ENCODE measurements around the gene ATXN10.

The ATXN10 gene

DNA sequence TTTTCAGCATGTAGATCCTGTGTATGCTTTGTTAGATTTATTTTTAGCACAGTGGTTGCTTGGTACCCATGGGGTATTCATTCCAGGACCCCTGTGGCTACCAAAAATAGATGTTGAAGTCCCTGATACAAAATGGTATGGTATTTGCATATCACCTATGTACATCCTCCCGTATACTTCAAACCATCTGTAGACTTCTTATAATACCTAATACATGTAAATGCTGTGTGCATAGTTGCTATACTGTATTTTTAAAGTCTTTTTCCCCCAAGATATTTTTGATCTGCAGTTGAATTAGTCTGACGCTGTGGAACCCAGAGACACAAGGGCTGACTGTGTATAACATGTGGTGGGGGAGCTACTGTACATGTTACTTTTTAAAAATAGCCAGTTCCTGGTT lies 101.1 kb downstream of the ATXN10 start:
- Histone ChIP-seq H3K27me3 (ENCODE audit: insufficient read depth, low read length, poor library complexity, severe bottlenecking) (no peaks in the 10 kb centered on the region), H3K4me3 (ENCODE audit: low read length, poor library complexity, severe bottlenecking) (no peak overlapping the region), H4K20me1 (ENCODE audit: insufficient read depth, low read length, poor library complexity, severe bottlenecking) (no peaks in the 10 kb centered on the region), H3K4me1 (ENCODE audit: insufficient read depth, low read length, poor library complexity, severe bottlenecking) (no peaks in the 10 kb centered on the region), H3K4me2 (ENCODE audit: low read depth, low read length, poor library complexity, severe bottlenecking) (no peak overlapping the region), H3K9me2 (replicated peaks; ENCODE audit: low read depth, low read length) (no peaks in the 10 kb centered on the region), H3K9me3 (ENCODE audit: insufficient read depth, low read depth, low read length) (no peaks in the 10 kb centered on the region), H3K36me3 (ENCODE audit: insufficient read depth, low read length) (peaks cover 15% of the 10 kb centered on the region; the same call in 1 of the 2 replicates), H3F3A (ENCODE audit: low read depth) (0 out of 2 replicates have a peak, but pooled peaks cover 2% of the 10 kb centered on the region), H3K79me2 (ENCODE audit: insufficient read depth, low read length) (peaks cover 19% of the 10 kb centered on the region), H2AFZ (ENCODE audit: low read length) (no peak overlapping the region), H3K9ac (ENCODE audit: low read depth, low read length, poor library complexity, severe bottlenecking) (no peak overlapping the region)
- TF ChIP-seq, protein P1, sequence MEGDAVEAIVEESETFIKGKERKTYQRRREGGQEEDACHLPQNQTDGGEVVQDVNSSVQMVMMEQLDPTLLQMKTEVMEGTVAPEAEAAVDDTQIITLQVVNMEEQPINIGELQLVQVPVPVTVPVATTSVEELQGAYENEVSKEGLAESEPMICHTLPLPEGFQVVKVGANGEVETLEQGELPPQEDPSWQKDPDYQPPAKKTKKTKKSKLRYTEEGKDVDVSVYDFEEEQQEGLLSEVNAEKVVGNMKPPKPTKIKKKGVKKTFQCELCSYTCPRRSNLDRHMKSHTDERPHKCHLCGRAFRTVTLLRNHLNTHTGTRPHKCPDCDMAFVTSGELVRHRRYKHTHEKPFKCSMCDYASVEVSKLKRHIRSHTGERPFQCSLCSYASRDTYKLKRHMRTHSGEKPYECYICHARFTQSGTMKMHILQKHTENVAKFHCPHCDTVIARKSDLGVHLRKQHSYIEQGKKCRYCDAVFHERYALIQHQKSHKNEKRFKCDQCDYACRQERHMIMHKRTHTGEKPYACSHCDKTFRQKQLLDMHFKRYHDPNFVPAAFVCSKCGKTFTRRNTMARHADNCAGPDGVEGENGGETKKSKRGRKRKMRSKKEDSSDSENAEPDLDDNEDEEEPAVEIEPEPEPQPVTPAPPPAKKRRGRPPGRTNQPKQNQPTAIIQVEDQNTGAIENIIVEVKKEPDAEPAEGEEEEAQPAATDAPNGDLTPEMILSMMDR (conservative IDR thresholded peaks at IDR 0.05; ENCODE audit: low read length): no peak
- TF ChIP-seq EZH2phosphoT487 (IDR thresholded peaks at IDR 0.05; ENCODE audit: borderline replicate concordance): no peak

DNA sequence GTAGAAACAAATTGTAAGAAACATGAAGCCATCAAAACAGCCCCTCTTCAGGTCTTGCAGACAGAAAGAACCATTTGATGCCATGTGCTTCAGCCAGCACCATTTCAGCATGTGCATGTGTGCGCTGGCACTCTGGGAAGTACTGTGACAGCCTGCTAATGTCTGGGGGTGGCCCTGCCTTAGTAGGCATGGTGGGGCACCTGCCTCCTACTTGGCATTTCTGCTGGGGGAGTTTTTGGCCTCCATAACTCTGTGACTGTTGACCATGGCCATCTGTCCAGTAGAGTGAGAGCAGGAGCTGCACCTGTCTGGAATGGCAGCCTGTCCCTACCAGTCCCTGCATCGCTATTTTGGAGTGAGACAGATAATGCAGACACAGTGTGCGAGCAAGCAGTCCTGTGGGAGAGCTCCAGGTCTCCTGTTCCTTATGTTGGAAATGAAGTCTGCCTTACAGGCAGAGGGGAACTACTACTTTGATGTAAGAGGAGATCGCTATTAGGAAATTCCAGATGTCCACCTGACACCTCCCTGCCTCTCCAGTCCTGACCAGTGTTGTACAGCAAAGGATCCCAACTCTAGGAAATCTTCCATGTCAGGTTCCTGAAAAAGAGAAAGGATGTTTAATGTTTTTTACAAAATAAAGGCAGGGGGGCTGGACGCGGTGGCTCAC lies 102.5 kb downstream of the ATXN10 start:
- Histone ChIP-seq H3K4me3 (ENCODE audit: low read length, poor library complexity, severe bottlenecking) (no peak overlapping the region), H3K4me1 (ENCODE audit: insufficient read depth, low read length, poor library complexity, severe bottlenecking) (no peaks in the 10 kb centered on the region), H3K9me3 (ENCODE audit: insufficient read depth, low read depth, low read length) (no peaks in the 10 kb centered on the region)

DNA sequence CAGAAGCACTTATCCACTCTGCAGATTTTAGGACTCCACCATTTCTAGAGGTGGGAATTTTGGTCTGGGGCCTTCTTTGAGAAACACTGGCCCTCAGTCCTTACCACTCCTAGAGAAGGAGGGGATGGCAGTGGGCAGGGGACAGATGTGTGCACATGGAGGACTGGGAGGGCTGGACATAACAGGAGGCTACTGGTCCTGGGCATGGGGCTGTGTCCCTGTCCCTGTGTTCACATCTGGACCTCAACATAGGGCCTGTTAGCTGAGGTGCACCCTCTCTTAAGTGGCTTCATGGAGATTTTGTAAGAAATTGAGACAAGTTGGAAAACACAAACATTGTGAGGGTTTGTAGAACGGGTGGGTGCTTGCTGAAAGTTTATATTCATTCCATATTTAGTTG lies 103.4 kb downstream of the ATXN10 start:
- Histone ChIP-seq H3K4me3 (ENCODE audit: low read length, poor library complexity, severe bottlenecking) (no peak overlapping the region), H3K4me1 (ENCODE audit: insufficient read depth, low read length, poor library complexity, severe bottlenecking) (no peaks in the 10 kb centered on the region), H3K9ac (ENCODE audit: low read depth, low read length, poor library complexity, severe bottlenecking) (no peak overlapping the region), H2AFZ (ENCODE audit: low read length) (no peak overlapping the region), H3K9me3 (ENCODE audit: insufficient read depth, low read depth, low read length) (no peaks in the 10 kb centered on the region), H3K36me3 (ENCODE audit: insufficient read depth, low read length) (peaks cover 26% of the 10 kb centered on the region; the same call in 1 of the 2 replicates), H3K4me2 (ENCODE audit: low read depth, low read length, poor library complexity, severe bottlenecking) (no peak overlapping the region), H3F3A (ENCODE audit: low read depth) (0 out of 2 replicates have a peak, but pooled peaks cover 2% of the 10 kb centered on the region), H3K27me3 (ENCODE audit: insufficient read depth, low read length, poor library complexity, severe bottlenecking) (no peaks in the 10 kb centered on the region), H4K20me1 (ENCODE audit: insufficient read depth, low read length, poor library complexity, severe bottlenecking) (no peaks in the 10 kb centered on the region), H3K79me2 (ENCODE audit: insufficient read depth, low read length) (peaks cover 18% of the 10 kb centered on the region), H3K9me2 (replicated peaks; ENCODE audit: low read depth, low read length) (no peaks in the 10 kb centered on the region)
- no peak for TF ChIP-seq EZH2phosphoT487 (IDR thresholded peaks at IDR 0.05; ENCODE audit: borderline replicate concordance)
- TF ChIP-seq, protein P1 (conservative IDR thresholded peaks at IDR 0.05; ENCODE audit: low read length): no peak

More for the DNA sequence above, 102.5 kb downstream of the ATXN10 start:
- H3K9me2 ChIP-seq (replicated peaks; ENCODE audit: low read depth, low read length): no peaks in the 10 kb centered on the region
- 0 out of 2 replicates have a peak, but pooled peaks cover 2% of the 10 kb centered on the region for H3F3A ChIP-seq (ENCODE audit: low read depth)
- peaks cover 19% of the 10 kb centered on the region for H3K79me2 ChIP-seq (ENCODE audit: insufficient read depth, low read length)
- peaks cover 22% of the 10 kb centered on the region; the same call in 1 of the 2 replicates for H3K36me3 ChIP-seq (ENCODE audit: insufficient read depth, low read length)
- H4K20me1 ChIP-seq (ENCODE audit: insufficient read depth, low read length, poor library complexity, severe bottlenecking): no peaks in the 10 kb centered on the region
- H3K4me2 ChIP-seq (ENCODE audit: low read depth, low read length, poor library complexity, severe bottlenecking): no peak overlapping the region
- TF ChIP-seq, protein P1 (conservative IDR thresholded peaks at IDR 0.05; ENCODE audit: low read length): no peak
- no peak for TF ChIP-seq EZH2phosphoT487 (IDR thresholded peaks at IDR 0.05; ENCODE audit: borderline replicate concordance)
- no peak overlapping the region for H2AFZ ChIP-seq (ENCODE audit: low read length)
- H3K9ac ChIP-seq (ENCODE audit: low read depth, low read length, poor library complexity, severe bottlenecking): no peak overlapping the region
- H3K27me3 ChIP-seq (ENCODE audit: insufficient read depth, low read length, poor library complexity, severe bottlenecking): no peaks in the 10 kb centered on the region
